Loucy (cell line): ENCODE data around the gene AK2.

ENCODE experiments used
- H2AFZ ChIP-seq: fragments of 200-600 bp; sonication (generic); 2 replicates; pipeline ENCODE4 v1.6.0; 2016; ENCODE audit warnings: antibody characterized with exemption, mild to moderate bottlenecking, low read length, moderate library complexity
- H3F3A ChIP-seq: fragments of 200-600 bp; 2 replicates; pipeline ENCODE4 v1.6.0; 2016; ENCODE audit warnings: antibody characterized with exemption, low read depth, mild to moderate bottlenecking
- H3K27me3 ChIP-seq: fragments of 200-600 bp; sonication (generic); 2 replicates; pipeline ENCODE4 v1.6.1; 2014; ENCODE audit warnings: low read length, mild to moderate bottlenecking; ENCODE audit not compliant: insufficient read depth, poor library complexity, severe bottlenecking
- H3K36me3 ChIP-seq: fragments of 200-600 bp; sonication (generic); 2 replicates; pipeline ENCODE4 v1.6.1; 2016; ENCODE audit warnings: low read length; ENCODE audit not compliant: insufficient read depth
- H3K4me1 ChIP-seq: fragments of 200-600 bp; sonication (generic); 2 replicates; pipeline ENCODE4 v1.5.1; 2014; ENCODE audit warnings: low read length, mild to moderate bottlenecking; ENCODE audit not compliant: insufficient read depth, poor library complexity, severe bottlenecking
- H3K4me2 ChIP-seq: fragments of 200-600 bp; sonication (generic); 2 replicates; pipeline ENCODE4 v1.6.0; 2014; ENCODE audit warnings: antibody characterized with exemption, low read length, low read depth, mild to moderate bottlenecking; ENCODE audit not compliant: poor library complexity, severe bottlenecking
- H3K4me3 ChIP-seq: fragments of 200-600 bp; sonication (generic); 2 replicates; pipeline ENCODE4 v1.5.1; 2014; ENCODE audit warnings: low read length, mild to moderate bottlenecking, mixed read lengths; ENCODE audit not compliant: poor library complexity, severe bottlenecking
- H3K79me2 ChIP-seq: fragments of 200-600 bp; sonication (generic); 2 replicates; pipeline ENCODE4 v1.6.1; 2014; ENCODE audit warnings: low read length; ENCODE audit not compliant: insufficient read depth
- H3K9ac ChIP-seq: fragments of 200-600 bp; sonication (generic); 2 replicates; pipeline ENCODE4 v1.6.0; 2014; ENCODE audit warnings: mild to moderate bottlenecking, low read depth, low read length, moderate library complexity; ENCODE audit not compliant: poor library complexity, severe bottlenecking
- H3K9me2 ChIP-seq: fragments of 200-600 bp; sonication (generic); replicated peaks from 2 replicates; pipeline ENCODE4 v1.6.1; 2016; ENCODE audit warnings: low read depth, low read length, mixed read lengths
- H3K9me3 ChIP-seq: fragments of 200-600 bp; sonication (generic); 2 replicates; pipeline ENCODE4 v1.6.1; 2014; ENCODE audit warnings: mild to moderate bottlenecking, antibody characterized with exemption, low read length, low read depth; ENCODE audit not compliant: insufficient read depth
- H4K20me1 ChIP-seq: fragments of 200-600 bp; sonication (generic); 2 replicates; pipeline ENCODE4 v1.6.0; 2014; ENCODE audit warnings: antibody characterized with exemption, low read length, mild to moderate bottlenecking; ENCODE audit not compliant: insufficient read depth, poor library complexity, severe bottlenecking
- EZH2phosphoT487 ChIP-seq: fragments of 200-600 bp; IDR thresholded peaks from 2 replicates; pipeline ENCODE4 v1.6.1; 2018; ENCODE audit warnings: antibody characterized with exemption, mild to moderate bottlenecking, moderate library complexity, borderline replicate concordance
- TF ChIP-seq, protein P1 (sequence below): fragments of 200-600 bp; sonication (generic); conservative IDR thresholded peaks from 2 replicates; pipeline ENCODE4 v1.5.1; 2014; ENCODE audit warnings: mild to moderate bottlenecking, antibody characterized with exemption, low read length

AK2 gene

DNA sequence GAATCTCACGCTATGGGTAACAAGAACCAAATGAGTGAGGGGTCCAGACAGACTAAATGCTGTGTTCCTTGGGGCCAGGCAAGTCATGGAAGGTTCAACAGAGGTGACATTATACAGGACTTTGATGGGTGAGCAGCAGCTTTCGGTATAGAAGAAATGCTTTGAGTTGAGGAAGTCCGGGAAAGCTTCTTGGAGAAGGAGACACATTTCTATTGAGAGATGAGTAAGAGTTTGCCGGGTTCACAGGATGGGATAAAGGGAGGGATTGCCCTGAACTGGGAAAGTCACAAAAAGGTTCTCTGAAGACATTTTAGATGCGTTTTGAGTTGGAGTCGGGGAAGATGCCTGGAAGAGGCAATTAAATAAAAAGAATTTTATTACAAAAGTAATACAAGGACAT, 43.7 kb upstream of the AK2 start:
- H2AFZ ChIP-seq, result no peak overlapping the region; the same call in 1 of the 2 replicates
- H3K9me3 ChIP-seq, result no peaks in the 10 kb centered on the region
- H3K9ac ChIP-seq, result no peak overlapping the region
- H3F3A ChIP-seq, result no peaks in the 10 kb centered on the region
- H3K4me1 ChIP-seq, result peaks cover 4% of the 10 kb centered on the region
- H3K9me2 ChIP-seq, result no peaks in the 10 kb centered on the region
- H3K4me2 ChIP-seq, result peak overlapping the region; percentile 87
- no peaks in the 10 kb centered on the region for H3K79me2 ChIP-seq
- TF ChIP-seq, protein P1, sequence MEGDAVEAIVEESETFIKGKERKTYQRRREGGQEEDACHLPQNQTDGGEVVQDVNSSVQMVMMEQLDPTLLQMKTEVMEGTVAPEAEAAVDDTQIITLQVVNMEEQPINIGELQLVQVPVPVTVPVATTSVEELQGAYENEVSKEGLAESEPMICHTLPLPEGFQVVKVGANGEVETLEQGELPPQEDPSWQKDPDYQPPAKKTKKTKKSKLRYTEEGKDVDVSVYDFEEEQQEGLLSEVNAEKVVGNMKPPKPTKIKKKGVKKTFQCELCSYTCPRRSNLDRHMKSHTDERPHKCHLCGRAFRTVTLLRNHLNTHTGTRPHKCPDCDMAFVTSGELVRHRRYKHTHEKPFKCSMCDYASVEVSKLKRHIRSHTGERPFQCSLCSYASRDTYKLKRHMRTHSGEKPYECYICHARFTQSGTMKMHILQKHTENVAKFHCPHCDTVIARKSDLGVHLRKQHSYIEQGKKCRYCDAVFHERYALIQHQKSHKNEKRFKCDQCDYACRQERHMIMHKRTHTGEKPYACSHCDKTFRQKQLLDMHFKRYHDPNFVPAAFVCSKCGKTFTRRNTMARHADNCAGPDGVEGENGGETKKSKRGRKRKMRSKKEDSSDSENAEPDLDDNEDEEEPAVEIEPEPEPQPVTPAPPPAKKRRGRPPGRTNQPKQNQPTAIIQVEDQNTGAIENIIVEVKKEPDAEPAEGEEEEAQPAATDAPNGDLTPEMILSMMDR, result no peak
- no peak for TF ChIP-seq EZH2phosphoT487
- peak overlapping the region; percentile 72 for H3K4me3 ChIP-seq
- no peaks in the 10 kb centered on the region for H4K20me1 ChIP-seq
- peaks cover 9% of the 10 kb centered on the region for H3K27me3 ChIP-seq
- H3K36me3 ChIP-seq, result no peaks in the 10 kb centered on the region

DNA sequence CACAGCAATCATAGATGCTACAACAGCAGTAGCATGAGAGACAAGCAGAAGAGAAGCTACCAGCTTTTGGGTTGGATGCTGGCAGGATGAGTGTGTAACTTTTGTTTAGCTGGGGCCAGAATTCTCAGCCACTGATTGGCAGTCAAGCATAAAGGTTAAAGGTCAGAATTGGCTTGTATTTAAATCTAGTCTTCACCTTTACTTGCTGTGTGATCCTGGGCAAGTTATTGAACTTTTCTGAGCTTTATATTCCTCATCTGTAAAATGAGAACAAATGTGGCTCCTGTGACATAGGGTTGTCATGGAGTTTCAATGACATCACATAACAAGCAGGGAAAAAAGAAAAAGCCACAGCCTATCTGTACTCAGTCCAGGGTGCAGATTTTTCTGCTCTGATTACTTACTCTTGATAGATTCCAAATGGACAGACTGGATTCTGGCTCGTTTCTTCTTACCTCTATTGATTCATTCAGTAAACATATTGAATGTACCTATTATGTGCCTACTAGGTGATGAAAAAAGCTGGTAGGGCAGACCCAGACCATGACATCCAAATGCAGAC, 41.4 kb upstream of the AK2 start:
- H3K27me3 ChIP-seq, result peaks cover 9% of the 10 kb centered on the region

DNA sequence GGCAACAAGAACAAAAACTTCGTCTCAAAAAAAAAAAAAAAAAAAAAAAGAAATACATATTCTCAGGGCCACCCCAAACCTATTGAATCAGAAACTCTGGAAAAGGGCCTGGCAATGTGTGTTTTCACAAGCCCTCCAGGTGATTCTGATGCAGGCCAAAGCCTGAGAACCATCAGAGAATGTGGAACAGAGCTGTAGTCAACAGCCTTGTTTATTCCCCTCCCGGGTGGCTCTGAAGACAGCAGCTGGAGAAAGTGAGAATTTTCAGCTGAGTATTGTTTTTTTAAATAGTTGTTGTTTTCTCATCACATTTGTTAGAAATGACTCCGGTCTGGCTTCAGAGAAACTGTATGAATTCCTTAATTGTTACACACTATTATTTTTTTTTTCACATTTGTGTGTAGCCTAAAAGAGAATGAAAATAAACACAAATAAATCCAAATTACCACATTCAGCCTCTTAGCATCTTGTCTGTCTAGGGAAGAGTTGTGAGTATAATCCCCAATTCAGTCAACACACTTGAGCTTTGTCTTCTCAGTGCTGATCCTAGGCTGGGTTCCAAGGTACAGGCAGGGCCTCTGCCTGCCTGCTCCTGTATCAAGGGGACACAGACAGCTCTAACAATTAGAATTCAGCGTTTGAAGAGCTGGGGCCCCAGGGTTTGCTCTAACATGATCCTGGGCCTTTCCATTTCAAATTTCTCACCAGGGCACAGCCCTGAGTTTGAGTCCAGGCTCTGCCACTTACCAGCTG, 37.7 kb upstream of the AK2 start:
- Histone ChIP-seq H3K4me1 (no peaks in the 10 kb centered on the region), H3F3A (no peaks in the 10 kb centered on the region), H4K20me1 (no peaks in the 10 kb centered on the region), H3K36me3 (no peaks in the 10 kb centered on the region), H3K79me2 (no peaks in the 10 kb centered on the region), H3K27me3 (peaks cover 9% of the 10 kb centered on the region), H3K9me3 (no peaks in the 10 kb centered on the region), H3K9me2 (no peaks in the 10 kb centered on the region), H3K9ac (no peak overlapping the region), H3K4me2 (no peak overlapping the region), H3K4me3 (no peak overlapping the region), H2AFZ (0 out of 2 replicates have a peak overlapping the region, but pooled peaks have one; percentile 43)
- no peak for TF ChIP-seq EZH2phosphoT487
- TF ChIP-seq, protein P1, result no peak

More for the DNA sequence above, 41.4 kb upstream of the AK2 start:
- Histone ChIP-seq H3K36me3 (no peaks in the 10 kb centered on the region), H3K4me3 (no peak overlapping the region), H3K9ac (no peak overlapping the region), H3K4me2 (no peak overlapping the region), H3F3A (no peaks in the 10 kb centered on the region), H3K9me3 (no peaks in the 10 kb centered on the region), H3K9me2 (no peaks in the 10 kb centered on the region), H3K4me1 (peaks cover 4% of the 10 kb centered on the region), H4K20me1 (no peaks in the 10 kb centered on the region), H3K79me2 (no peaks in the 10 kb centered on the region), H2AFZ (no peak overlapping the region)
- TF ChIP-seq, protein P1, result no peak
- no peak for TF ChIP-seq EZH2phosphoT487
